Measurements from ENCODE around the gene UBXN7.

DNA sequence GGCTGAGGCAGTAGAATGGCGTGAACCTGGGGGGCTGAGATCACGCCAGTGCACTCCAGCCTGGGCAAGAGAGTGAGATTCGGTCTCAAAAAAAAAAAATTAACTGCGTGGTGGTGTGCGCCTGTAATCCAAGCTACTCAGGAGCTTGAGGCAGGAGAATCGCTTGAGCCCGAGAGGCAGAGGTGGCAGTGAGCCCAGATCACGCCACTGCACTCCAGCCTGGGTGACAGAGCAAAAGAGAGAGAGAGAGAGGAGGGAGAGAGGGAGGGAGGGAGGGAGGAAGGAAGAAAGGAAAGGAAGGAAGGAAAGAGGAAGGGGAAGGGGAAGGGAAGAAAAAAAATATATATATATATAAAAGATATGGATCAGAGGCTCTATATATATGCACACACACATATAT, 100.1 kb downstream of the UBXN7 start:
- TF ChIP-seq POLR2A (IDR thresholded peaks at IDR 0.05) (no peak), POLR2AphosphoS5 (IDR thresholded peaks at IDR 0.05) (no peak)
- TF ChIP-seq, protein P1, sequence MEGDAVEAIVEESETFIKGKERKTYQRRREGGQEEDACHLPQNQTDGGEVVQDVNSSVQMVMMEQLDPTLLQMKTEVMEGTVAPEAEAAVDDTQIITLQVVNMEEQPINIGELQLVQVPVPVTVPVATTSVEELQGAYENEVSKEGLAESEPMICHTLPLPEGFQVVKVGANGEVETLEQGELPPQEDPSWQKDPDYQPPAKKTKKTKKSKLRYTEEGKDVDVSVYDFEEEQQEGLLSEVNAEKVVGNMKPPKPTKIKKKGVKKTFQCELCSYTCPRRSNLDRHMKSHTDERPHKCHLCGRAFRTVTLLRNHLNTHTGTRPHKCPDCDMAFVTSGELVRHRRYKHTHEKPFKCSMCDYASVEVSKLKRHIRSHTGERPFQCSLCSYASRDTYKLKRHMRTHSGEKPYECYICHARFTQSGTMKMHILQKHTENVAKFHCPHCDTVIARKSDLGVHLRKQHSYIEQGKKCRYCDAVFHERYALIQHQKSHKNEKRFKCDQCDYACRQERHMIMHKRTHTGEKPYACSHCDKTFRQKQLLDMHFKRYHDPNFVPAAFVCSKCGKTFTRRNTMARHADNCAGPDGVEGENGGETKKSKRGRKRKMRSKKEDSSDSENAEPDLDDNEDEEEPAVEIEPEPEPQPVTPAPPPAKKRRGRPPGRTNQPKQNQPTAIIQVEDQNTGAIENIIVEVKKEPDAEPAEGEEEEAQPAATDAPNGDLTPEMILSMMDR (IDR thresholded peaks at IDR 0.05): no peak
